H1 (cell line): Measurements from ENCODE around the gene ERI2. TPM values are rescaled to one million over a fixed set of nuclear protein-coding genes. Genes with fewer than 3 reads are reported as not detected.

Experiments used
- BRCA1 ChIP-seq: IDR thresholded peaks from 2 replicates; pipeline ENCODE4 v1.6.1; 2012; ENCODE audit warnings: low read depth, low read length, improper control_type of control experiment
- CBX5 ChIP-seq: fragments of 300-800, 300-1000 bp; sonication (generic); IDR thresholded peaks from 2 replicates; pipeline ENCODE4 v1.7.1; 2016; ENCODE audit warnings: antibody characterized with exemption, low read length, low read depth
- CHD1 ChIP-seq: IDR thresholded peaks from 2 replicates; pipeline ENCODE4 v1.6.1; 2012; ENCODE audit warnings: low read depth, low read length, improper control_type of control experiment
- CHD7 ChIP-seq: fragments of 300-600 bp; sonication (generic); IDR thresholded peaks from 2 replicates; pipeline ENCODE4 v1.7.1; 2012; ENCODE audit warnings: low read length, moderate library complexity, mild to moderate bottlenecking, inconsistent platforms; ENCODE audit not compliant: insufficient replicate concordance
- polyA plus RNA-seq, 7 experiments: library from polyadenylated mRNA; depleted of rRNA in 3 of 7; stranded (reverse) in 5 of 7; unstranded in 2 of 7; fragments of >200 nt in 5 of 7; fragments of 200-250 nt in 2 of 7; gene quantifications; 1 replicate in 5 of 7; 2 replicates in 1 of 7; 4 replicates in 1 of 7; pipeline versions ENCODE4 v1.2.1 to v1.2.3, GENCODE V29; 2011 to 2013; ENCODE audit warnings: missing spikeins in 2 of 7, mixed read lengths in 2 of 7
- total RNA-seq: library from RNA; stranded (reverse); fragmentation: NEBNext Ultra II Directional; extraction: Animal tissue kit (Norgen Biotek cat#: 25700); gene quantifications from 2 replicates; pipeline ENCODE4 v1.2.1, GENCODE V29; 2021

Gene ERI2
- total and polyA plus RNA-seq, 2 of the 8 experiments (the other 6 are each of a cell fraction or from before 2014, with no cell fraction given): 11.0 to 12.6 TPM

DNA sequence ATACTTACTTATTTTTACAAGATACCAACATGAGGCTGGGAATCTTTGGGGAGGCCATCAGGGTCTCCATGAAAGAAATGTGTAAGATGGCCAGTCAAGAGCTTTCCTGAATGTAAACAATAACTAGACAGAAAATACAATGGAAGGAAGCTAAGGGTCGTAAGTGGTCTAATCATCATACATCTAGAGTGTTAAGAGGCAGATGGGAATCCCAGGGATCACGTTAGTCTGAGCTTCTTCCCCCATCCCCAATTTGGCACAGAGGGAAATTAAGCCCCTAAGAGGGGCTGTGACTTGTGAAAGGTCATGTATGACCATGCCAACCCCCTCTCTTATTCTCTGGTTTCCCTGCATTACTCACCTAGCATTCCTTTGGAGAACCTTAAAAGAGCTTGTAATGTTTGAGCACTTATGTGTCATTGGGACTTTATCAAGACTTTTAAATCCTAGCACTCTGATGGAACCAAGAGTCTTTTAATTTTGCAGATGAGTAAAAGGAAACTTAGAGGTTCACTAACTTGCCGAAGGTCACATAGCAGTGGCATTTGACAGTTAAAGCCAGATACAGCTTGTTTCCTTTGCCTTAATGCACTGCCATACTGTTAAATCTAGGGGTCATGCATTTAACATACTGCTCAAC is 47.8 kb upstream of the ERI2 start (continued):
- TF ChIP-seq CHD7: no peak
- no peak for TF ChIP-seq CHD1
- no peak for TF ChIP-seq BRCA1
- TF ChIP-seq CBX5: no peak
- TF ChIP-seq, all 59 proteins: peak for 0
